Neural crest cell (in vitro differentiated cells): ENCODE data around the gene TCEANC. TPM values are rescaled to one million over a fixed set of nuclear protein-coding genes. Genes with fewer than 3 reads are reported as not detected.
A peak's percentile ranks its signal among the peaks of the same experiment; 100 is the strongest.

Experiments used
- DNase-seq: peaks from one replicate; pipeline ENCODE4 v3.0.0; 2021; ENCODE audit warnings: low read depth, mixed read lengths, low spot score
- H3K27ac Mint-ChIP-seq: one replicate; pipeline ENCODE4 v1.8.0; 2021; ENCODE audit warnings: mild to moderate bottlenecking, mixed read lengths; ENCODE audit not compliant: unreplicated experiment
- H3K27me3 Mint-ChIP-seq: 2 replicates; pipeline ENCODE4 v1.8.0; 2021; ENCODE audit warnings: low read depth, mild to moderate bottlenecking, mixed read lengths
- H3K36me3 Mint-ChIP-seq: 2 replicates; pipeline ENCODE4 v1.8.0; 2021; ENCODE audit warnings: low read depth, mild to moderate bottlenecking, mixed read lengths
- H3K4me1 Mint-ChIP-seq: 2 replicates; pipeline ENCODE4 v1.8.0; 2021; ENCODE audit warnings: mixed read lengths
- H3K4me3 Mint-ChIP-seq: one replicate; pipeline ENCODE4 v1.8.0; 2021; ENCODE audit warnings: mild to moderate bottlenecking, mixed read lengths
- H3K9me3 Mint-ChIP-seq: 2 replicates; pipeline ENCODE4 v1.8.0; 2021; ENCODE audit warnings: mixed read lengths
- total RNA-seq: library from RNA; stranded (reverse); gene quantifications from 2 replicates; pipeline ENCODE4 v1.2.1, GENCODE V29; 2021
- TF ChIP-seq, protein P1 (sequence below): fragments of 200-600 bp; sonication (generic); conservative IDR thresholded peaks from 2 replicates; pipeline ENCODE4 v1.5.0; 2021; ENCODE audit warnings: antibody characterized with exemption, mild to moderate bottlenecking

Gene TCEANC
- total RNA-seq, 1 donor from 2014 or later, result 4.6 TPM

DNA sequence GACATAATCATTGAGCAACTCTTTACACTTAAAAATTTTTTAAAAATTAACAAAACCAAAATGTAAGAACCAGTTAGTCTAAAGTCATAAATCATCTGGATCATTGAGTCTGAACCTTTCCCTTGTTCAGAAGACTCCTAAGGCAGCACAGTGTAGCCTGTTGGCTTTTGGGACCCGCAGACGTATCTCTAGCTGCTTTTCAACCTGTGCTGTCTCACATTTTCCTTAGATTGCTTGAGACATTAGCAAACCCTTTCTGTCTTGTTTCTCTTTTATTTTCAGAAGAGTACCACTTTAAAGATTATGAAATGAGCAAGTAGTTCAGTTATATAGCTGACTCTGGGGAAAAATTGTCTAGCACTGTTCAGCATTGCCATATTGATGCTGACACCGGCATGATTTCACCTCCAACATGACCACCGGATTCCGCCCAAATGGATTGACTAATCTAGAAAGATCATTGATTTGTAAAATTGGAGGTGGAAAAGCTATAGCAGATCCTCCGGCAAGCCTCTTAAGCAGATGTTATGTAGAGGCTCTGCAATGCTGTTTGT, 8.9 kb downstream of the TCEANC start:
- H3K9me3 Mint-ChIP-seq, result no peaks in the 10 kb centered on the region
- H3K27ac Mint-ChIP-seq, result no peak overlapping the region
- peaks cover 16% of the 10 kb centered on the region for H3K4me1 Mint-ChIP-seq
- TF ChIP-seq, protein P1, sequence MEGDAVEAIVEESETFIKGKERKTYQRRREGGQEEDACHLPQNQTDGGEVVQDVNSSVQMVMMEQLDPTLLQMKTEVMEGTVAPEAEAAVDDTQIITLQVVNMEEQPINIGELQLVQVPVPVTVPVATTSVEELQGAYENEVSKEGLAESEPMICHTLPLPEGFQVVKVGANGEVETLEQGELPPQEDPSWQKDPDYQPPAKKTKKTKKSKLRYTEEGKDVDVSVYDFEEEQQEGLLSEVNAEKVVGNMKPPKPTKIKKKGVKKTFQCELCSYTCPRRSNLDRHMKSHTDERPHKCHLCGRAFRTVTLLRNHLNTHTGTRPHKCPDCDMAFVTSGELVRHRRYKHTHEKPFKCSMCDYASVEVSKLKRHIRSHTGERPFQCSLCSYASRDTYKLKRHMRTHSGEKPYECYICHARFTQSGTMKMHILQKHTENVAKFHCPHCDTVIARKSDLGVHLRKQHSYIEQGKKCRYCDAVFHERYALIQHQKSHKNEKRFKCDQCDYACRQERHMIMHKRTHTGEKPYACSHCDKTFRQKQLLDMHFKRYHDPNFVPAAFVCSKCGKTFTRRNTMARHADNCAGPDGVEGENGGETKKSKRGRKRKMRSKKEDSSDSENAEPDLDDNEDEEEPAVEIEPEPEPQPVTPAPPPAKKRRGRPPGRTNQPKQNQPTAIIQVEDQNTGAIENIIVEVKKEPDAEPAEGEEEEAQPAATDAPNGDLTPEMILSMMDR, result no peak
- peaks cover 11% of the 10 kb centered on the region for H3K36me3 Mint-ChIP-seq
- DNase-seq, result no peak
- H3K4me3 Mint-ChIP-seq, result no peak overlapping the region
- no peaks in the 10 kb centered on the region for H3K27me3 Mint-ChIP-seq

DNA sequence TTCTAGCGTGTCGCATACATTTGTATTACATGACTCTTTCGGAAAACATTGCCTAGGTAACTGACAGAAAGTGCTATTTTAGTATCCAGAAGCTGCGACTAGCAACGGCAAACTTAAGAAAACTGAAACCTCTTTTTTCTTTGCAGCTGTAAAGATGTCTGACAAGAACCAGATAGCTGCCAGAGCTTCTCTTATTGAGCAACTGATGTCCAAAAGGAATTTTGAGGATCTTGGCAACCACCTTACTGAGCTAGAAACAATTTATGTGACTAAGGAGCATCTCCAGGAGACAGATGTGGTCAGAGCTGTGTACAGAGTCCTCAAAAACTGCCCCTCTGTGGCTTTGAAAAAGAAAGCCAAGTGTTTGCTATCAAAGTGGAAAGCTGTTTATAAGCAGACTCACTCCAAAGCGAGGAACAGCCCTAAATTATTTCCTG, 9.4 kb downstream of the TCEANC start:
- Mint-ChIP-seq H3K9me3 (no peaks in the 10 kb centered on the region), H3K4me1 (peaks cover 20% of the 10 kb centered on the region), H3K36me3 (peaks cover 10% of the 10 kb centered on the region), H3K4me3 (no peak overlapping the region), H3K27me3 (no peaks in the 10 kb centered on the region), H3K27ac (no peak overlapping the region)
- no peak for DNase-seq
- TF ChIP-seq, protein P1, result no peak

DNA sequence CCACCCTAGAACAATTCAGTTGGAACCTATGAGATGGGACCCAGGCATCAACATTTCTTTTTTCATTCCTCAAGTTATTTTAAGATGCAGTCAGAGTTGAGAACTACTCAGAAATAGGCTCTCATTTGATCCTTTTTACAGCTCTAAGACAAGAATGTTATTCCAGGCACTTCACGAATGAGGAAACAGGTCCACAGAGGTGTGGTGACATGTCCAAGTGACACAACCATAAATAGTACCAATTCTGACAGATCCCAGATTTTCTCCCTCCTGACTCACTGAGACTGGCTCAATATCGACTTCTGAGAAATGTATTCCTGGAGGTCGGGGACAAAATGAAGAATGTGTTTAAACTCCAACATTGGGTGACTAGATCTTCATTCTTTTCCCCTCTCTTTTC, 11.1 kb downstream of the TCEANC start:
- Mint-ChIP-seq H3K27me3 (no peaks in the 10 kb centered on the region), H3K36me3 (peaks cover 10% of the 10 kb centered on the region), H3K9me3 (no peaks in the 10 kb centered on the region), H3K4me3 (no peak overlapping the region), H3K27ac (no peak overlapping the region), H3K4me1 (peaks cover 18% of the 10 kb centered on the region)
- TF ChIP-seq, protein P1, result no peak
- no peak for DNase-seq

DNA sequence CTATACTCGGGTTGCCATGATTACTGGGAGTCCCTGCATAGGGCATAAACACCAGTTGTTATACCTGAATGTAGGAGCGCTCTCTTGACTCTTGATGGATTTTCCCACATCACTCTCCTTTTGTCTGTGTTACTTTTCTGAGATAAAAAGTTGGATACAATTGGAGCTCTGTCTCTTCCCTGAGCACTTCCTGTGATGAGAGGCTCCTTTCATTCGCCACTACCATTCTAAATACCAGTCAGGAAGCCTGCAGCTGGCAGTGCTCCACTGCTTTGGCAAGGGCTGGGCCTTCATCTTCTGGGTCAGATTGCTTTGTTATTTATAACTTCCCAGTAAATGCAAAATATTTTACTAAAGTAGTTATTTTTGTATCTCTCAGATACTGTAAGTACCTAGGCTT, 13.9 kb downstream of the TCEANC start:
- peak overlapping the region; percentile 53 for H3K27ac Mint-ChIP-seq
- peaks cover 6% of the 10 kb centered on the region for H3K9me3 Mint-ChIP-seq
- no peaks in the 10 kb centered on the region for H3K27me3 Mint-ChIP-seq
- no peak for DNase-seq
- peaks cover 15% of the 10 kb centered on the region for H3K4me1 Mint-ChIP-seq
- peak overlapping the region; percentile 8 for H3K4me3 Mint-ChIP-seq
- TF ChIP-seq, protein P1, result no peak
- peaks cover 10% of the 10 kb centered on the region for H3K36me3 Mint-ChIP-seq

DNA sequence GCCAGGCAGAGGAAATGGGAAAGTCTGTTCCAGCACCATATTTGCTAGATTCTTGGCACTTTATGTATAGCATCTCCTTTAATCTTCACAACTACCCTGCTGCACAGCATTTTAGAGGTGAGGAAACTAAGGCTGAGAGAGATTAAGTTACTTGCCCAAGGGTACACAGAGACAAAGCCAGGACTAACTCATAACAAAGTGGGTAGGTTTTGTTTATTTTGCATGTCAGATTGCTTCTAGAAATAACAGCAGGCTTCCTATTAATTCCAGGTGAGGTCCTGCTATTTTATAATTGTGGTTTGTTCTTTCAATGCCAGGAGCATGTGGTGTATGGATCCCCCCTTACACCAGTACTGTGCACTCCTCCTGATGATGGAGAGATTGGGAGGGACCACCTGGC, 15.0 kb downstream of the TCEANC start:
- TF ChIP-seq, protein P1, result no peak
- Mint-ChIP-seq H3K4me1 (peaks cover 15% of the 10 kb centered on the region), H3K9me3 (peaks cover 9% of the 10 kb centered on the region), H3K4me3 (no peak overlapping the region), H3K27ac (peak overlapping the region; percentile 12), H3K27me3 (no peaks in the 10 kb centered on the region), H3K36me3 (peaks cover 14% of the 10 kb centered on the region)
- no peak for DNase-seq
